DOHH2 (cell line): ENCODE results near the gene FAM89B.

Source experiments
- EZH2phosphoT487 ChIP-seq: fragments of 200-600 bp; sonication (generic); IDR thresholded peaks from 2 replicates; pipeline ENCODE4 v1.6.1; 2017; ENCODE audit warnings: borderline replicate concordance, mild to moderate bottlenecking, antibody characterized with exemption, low read length, moderate library complexity, mixed read lengths
- TF ChIP-seq, protein P1 (sequence below): fragments of 200-600 bp; sonication (generic); IDR thresholded peaks from one replicate; pipeline ENCODE4 v1.5.1; 2014; ENCODE audit warnings: antibody characterized with exemption, mild to moderate bottlenecking, low read depth, low read length; ENCODE audit not compliant: poor library complexity, severe bottlenecking

- TF ChIP-seq, protein P1, sequence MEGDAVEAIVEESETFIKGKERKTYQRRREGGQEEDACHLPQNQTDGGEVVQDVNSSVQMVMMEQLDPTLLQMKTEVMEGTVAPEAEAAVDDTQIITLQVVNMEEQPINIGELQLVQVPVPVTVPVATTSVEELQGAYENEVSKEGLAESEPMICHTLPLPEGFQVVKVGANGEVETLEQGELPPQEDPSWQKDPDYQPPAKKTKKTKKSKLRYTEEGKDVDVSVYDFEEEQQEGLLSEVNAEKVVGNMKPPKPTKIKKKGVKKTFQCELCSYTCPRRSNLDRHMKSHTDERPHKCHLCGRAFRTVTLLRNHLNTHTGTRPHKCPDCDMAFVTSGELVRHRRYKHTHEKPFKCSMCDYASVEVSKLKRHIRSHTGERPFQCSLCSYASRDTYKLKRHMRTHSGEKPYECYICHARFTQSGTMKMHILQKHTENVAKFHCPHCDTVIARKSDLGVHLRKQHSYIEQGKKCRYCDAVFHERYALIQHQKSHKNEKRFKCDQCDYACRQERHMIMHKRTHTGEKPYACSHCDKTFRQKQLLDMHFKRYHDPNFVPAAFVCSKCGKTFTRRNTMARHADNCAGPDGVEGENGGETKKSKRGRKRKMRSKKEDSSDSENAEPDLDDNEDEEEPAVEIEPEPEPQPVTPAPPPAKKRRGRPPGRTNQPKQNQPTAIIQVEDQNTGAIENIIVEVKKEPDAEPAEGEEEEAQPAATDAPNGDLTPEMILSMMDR: no peak
- no peak for TF ChIP-seq EZH2phosphoT487
These were observed 43.7 kb downstream of the FAM89B start for GRCh38 chr11:65615950-65616574.
